Measurements from ENCODE around the gene SERPINB4. TPM values are rescaled to one million over a fixed set of nuclear protein-coding genes. Genes with fewer than 3 reads are reported as not detected.

SERPINB4 gene
- total RNA-seq, 1 experiment from 2014 or later, result not detected

DNA sequence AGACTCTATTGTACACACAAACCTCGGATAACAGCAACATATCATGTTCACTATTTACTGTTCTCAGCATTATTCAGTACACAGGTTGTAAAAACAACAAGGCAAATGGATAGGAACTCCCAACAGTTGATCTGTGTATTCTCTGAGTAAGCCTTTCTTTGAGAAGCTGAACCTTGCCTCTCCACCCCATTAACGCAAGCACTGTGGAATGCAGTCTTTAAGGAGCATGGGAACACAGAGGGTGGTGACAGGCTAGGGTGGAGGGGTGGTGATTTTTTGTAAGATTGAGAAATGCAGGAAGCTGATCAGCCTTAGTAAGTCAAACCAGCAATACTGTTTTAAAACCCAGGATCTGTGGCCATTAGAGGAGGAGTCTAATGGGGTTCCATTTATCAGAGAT lies 39.1 kb upstream of the SERPINB4 start:
- intact Hi-C loops (cut with micrococcal nuclease; ENCODE audit: unreplicated experiment), result loop anchor here (2.0 to 5.0 kb wide), 2 partner anchors 54 to 159 kb away; no protein-coding TSS in a partner anchor
- TF ChIP-seq, protein P1, sequence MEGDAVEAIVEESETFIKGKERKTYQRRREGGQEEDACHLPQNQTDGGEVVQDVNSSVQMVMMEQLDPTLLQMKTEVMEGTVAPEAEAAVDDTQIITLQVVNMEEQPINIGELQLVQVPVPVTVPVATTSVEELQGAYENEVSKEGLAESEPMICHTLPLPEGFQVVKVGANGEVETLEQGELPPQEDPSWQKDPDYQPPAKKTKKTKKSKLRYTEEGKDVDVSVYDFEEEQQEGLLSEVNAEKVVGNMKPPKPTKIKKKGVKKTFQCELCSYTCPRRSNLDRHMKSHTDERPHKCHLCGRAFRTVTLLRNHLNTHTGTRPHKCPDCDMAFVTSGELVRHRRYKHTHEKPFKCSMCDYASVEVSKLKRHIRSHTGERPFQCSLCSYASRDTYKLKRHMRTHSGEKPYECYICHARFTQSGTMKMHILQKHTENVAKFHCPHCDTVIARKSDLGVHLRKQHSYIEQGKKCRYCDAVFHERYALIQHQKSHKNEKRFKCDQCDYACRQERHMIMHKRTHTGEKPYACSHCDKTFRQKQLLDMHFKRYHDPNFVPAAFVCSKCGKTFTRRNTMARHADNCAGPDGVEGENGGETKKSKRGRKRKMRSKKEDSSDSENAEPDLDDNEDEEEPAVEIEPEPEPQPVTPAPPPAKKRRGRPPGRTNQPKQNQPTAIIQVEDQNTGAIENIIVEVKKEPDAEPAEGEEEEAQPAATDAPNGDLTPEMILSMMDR (IDR thresholded peaks at IDR 0.05; ENCODE audit: unreplicated experiment), result no peak
- Mint-ChIP-seq H3K27me3 (ENCODE audit: unreplicated experiment) (no peaks in the 10 kb centered on the region), H3K9me3 (ENCODE audit: low read depth, unreplicated experiment) (peaks cover 3% of the 10 kb centered on the region), H3K36me3 (ENCODE audit: insufficient read depth, unreplicated experiment) (peaks cover 5% of the 10 kb centered on the region), H3K27ac (ENCODE audit: unreplicated experiment) (peak overlapping the region; percentile 91), H3K4me3 (ENCODE audit: low read depth, unreplicated experiment) (peak overlapping the region; percentile 22), H3K4me1 (ENCODE audit: low read depth, unreplicated experiment) (peaks cover 43% of the 10 kb centered on the region)
- CTCF ChIA-PET, result interaction anchor here (0.6 to 1.3 kb wide), 3 partner anchors 48 to 211 kb away, joined by 3 to 10 read pairs (median 4); no protein-coding TSS in a partner anchor
- peak; percentile 77 for DNase-seq
- no TSS peak for BruUV-seq (replicated peaks)

DNA sequence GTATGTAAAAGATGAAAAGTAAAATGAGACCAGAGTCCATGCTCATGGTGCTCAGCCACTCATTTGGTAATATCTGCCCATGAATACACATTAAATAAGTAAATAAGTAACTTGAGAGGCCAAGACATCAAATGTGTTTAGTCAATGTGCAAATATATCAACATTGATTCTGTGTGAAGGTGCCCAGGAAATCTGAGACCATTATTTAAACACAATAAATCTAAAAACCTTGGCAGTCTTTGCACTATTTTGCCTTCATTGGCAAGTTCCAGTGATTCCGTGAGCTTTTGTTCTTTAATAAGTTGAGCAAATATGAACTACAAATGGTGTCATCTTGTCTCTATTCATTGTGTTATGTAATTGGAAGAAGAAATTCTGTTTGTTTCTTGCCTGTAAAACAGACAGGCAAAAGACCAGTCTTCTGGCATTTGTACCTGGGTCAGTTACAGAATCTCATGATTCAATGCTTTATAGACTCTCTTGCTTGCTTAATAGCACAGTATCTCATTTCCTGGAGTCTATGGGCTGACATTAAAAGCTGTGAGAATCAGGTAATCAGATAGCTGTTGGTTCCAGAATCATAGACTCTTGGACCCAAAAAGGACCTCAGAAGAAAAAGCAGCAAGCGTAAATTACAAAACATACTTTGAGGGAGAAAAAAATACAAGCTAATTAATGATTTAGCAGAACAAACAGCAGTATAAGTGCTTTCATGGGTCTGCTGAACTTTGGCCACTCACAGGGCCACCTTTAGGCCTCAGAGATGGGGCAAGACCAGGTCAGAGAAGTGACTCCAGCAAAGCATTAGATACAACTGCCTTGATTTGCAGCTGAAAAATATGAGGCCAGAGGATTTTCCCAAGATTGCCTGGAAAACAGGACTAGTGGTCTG lies 37.6 kb upstream of the SERPINB4 start:
- H3K27me3 Mint-ChIP-seq (ENCODE audit: unreplicated experiment), result no peaks in the 10 kb centered on the region
- H3K36me3 Mint-ChIP-seq (ENCODE audit: insufficient read depth, unreplicated experiment), result peaks cover 5% of the 10 kb centered on the region
- peaks cover 55% of the 10 kb centered on the region for H3K4me1 Mint-ChIP-seq (ENCODE audit: low read depth, unreplicated experiment)
- H3K27ac Mint-ChIP-seq (ENCODE audit: unreplicated experiment), result peak overlapping the region; percentile 91
- BruUV-seq (replicated peaks), result TSS peak; percentile 61
- intact Hi-C loops (cut with micrococcal nuclease; ENCODE audit: unreplicated experiment), result loop anchor here (2.0 to 5.0 kb wide), 2 partner anchors 55 to 161 kb away; no protein-coding TSS in a partner anchor
- no peak for DNase-seq
- TF ChIP-seq, protein P1 (IDR thresholded peaks at IDR 0.05; ENCODE audit: unreplicated experiment), result no peak
- peaks cover 3% of the 10 kb centered on the region for H3K9me3 Mint-ChIP-seq (ENCODE audit: low read depth, unreplicated experiment)
- peak overlapping the region; percentile 36 for H3K4me3 Mint-ChIP-seq (ENCODE audit: low read depth, unreplicated experiment)
- CTCF ChIA-PET, result interaction anchor here (1.7 kb wide), 1 partner anchor 60 kb away, joined by 12 read pairs; no protein-coding TSS in a partner anchor

DNA sequence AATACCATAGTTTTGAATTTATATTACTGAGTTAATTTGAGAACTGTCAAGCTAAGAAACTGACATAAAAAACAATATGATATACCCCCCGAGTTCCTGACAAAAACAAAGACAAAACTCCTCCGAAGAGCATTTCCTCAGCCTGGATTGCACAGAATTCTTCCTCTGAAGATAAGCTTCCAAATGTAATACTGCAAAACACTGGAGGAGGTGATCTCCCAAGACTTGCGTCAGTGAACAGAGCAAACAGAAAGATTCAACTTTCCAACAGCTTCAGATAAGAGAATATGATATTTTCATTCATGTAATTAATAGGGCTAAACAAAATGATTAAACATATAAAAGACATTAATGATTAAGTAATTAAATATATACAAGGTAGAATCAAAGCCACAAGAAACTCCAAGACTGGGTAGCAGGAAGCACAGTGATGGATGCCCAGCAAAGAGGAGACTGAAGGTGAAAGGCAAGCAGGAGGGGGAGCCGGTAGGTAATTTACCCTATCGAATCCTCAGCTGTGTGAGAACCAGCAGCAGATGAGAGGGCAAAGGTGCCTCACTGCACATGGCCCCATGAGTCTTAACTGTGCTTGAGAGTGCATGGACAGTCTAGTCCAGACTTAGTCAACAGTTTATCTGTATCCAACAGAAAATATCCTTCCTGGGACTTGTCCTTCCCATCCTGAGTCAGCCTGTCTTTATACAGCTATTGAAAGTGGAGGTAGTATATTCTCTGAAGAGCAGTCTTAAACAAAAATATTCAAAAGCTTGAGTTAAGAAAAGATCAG lies 36.0 kb upstream of the SERPINB4 start:
- Mint-ChIP-seq H3K4me3 (ENCODE audit: low read depth, unreplicated experiment) (no peak overlapping the region), H3K36me3 (ENCODE audit: insufficient read depth, unreplicated experiment) (peaks cover 5% of the 10 kb centered on the region), H3K27me3 (ENCODE audit: unreplicated experiment) (no peaks in the 10 kb centered on the region), H3K4me1 (ENCODE audit: low read depth, unreplicated experiment) (peaks cover 55% of the 10 kb centered on the region), H3K27ac (ENCODE audit: unreplicated experiment) (no peak overlapping the region), H3K9me3 (ENCODE audit: low read depth, unreplicated experiment) (peaks cover 3% of the 10 kb centered on the region)
- intact Hi-C loops (cut with micrococcal nuclease; ENCODE audit: unreplicated experiment), result loop anchor here (5.0 kb wide), 2 partner anchors 103 to 162 kb away; no protein-coding TSS in a partner anchor
- BruUV-seq (replicated peaks), result no TSS peak
- DNase-seq, result no peak
- CTCF ChIA-PET, result interaction anchor here (0.7 to 2.1 kb wide), 2 partner anchors 58 to 61 kb away, joined by 3 to 7 read pairs; no protein-coding TSS in a partner anchor
- TF ChIP-seq, protein P1 (IDR thresholded peaks at IDR 0.05; ENCODE audit: unreplicated experiment), result no peak
